GM12878 (cell line): ENCODE data around the gene KASH5. TPM values are rescaled to one million over a fixed set of nuclear protein-coding genes. Genes with fewer than 3 reads are reported as not detected.

ENCODE experiments used
- ATF7 ChIP-seq: fragments of 450-650 bp; IDR thresholded peaks from 2 replicates; pipeline ENCODE4 v1.6.1; 2016; ENCODE audit warnings: low read depth, mild to moderate bottlenecking
- DPF2 ChIP-seq: fragments of 450-650 bp; IDR thresholded peaks from 2 replicates; pipeline ENCODE4 v1.6.1; 2017; ENCODE audit warnings: mild to moderate bottlenecking
- EGR1 ChIP-seq, 2 experiments: IDR thresholded peaks; 1 replicate in 1 of 2; 2 replicates in 1 of 2; pipeline ENCODE4 v1.6.1; 2011 to 2012; ENCODE audit warnings: low read depth in 2 of 2, low read length in 2 of 2, borderline replicate concordance in 1 of 2, mild to moderate bottlenecking in 1 of 2, moderate library complexity in 1 of 2
- IRF4 ChIP-seq: IDR thresholded peaks from 2 replicates; pipeline ENCODE4 v1.6.1; 2011; ENCODE audit warnings: low read depth, low read length
- JUND ChIP-seq: IDR thresholded peaks from 2 replicates; pipeline ENCODE4 v1.6.1; 2012; ENCODE audit warnings: low read depth, mild to moderate bottlenecking, low read length, improper control_type of control experiment, moderate library complexity
- NRF1 ChIP-seq: conservative IDR thresholded peaks from 2 replicates; pipeline ENCODE4 v1.6.1; 2011; ENCODE audit warnings: mild to moderate bottlenecking, low read depth, low read length, improper control_type of control experiment
- RB1 ChIP-seq: fragments of 450-650 bp; formaldehyde crosslinking; IDR thresholded peaks from 2 replicates; pipeline ENCODE4 v1.6.1; 2017; ENCODE audit warnings: mild to moderate bottlenecking, borderline replicate concordance
- RCOR1 ChIP-seq: conservative IDR thresholded peaks from 2 replicates; pipeline ENCODE4 v1.6.1; 2012; ENCODE audit warnings: low read depth, low read length, improper control_type of control experiment
- SIN3A ChIP-seq: IDR thresholded peaks from 2 replicates; pipeline ENCODE4 v1.6.1; 2012; ENCODE audit warnings: low read depth, low read length, improper control_type of control experiment
- SIX5 ChIP-seq: IDR thresholded peaks from 2 replicates; pipeline ENCODE4 v1.6.1; 2011; ENCODE audit warnings: mild to moderate bottlenecking, low read depth, low read length, moderate library complexity; ENCODE audit not compliant: severe bottlenecking
- SMARCA5 ChIP-seq: fragments of 450-650 bp; IDR thresholded peaks from 2 replicates; pipeline ENCODE4 v1.6.1; 2017; ENCODE audit warnings: mild to moderate bottlenecking
- SPI1 ChIP-seq: IDR thresholded peaks from 2 replicates; pipeline ENCODE4 v1.6.1; 2011; ENCODE audit warnings: low read depth, mild to moderate bottlenecking, low read length, moderate library complexity, borderline replicate concordance; ENCODE audit not compliant: insufficient read depth
- STAT1 ChIP-seq: fragments of 450-650 bp; conservative IDR thresholded peaks from 2 replicates; pipeline ENCODE4 v1.6.1; 2014; ENCODE audit warnings: antibody characterized with exemption, mild to moderate bottlenecking
- TCF3 ChIP-seq: IDR thresholded peaks from 2 replicates; pipeline ENCODE4 v1.6.1; 2012; ENCODE audit warnings: low read depth, mild to moderate bottlenecking, low read length, borderline replicate concordance; ENCODE audit not compliant: insufficient read depth
- YY1 ChIP-seq: IDR thresholded peaks from 2 replicates; pipeline ENCODE4 v1.6.1; 2011; ENCODE audit warnings: low read depth, mild to moderate bottlenecking, low read length
- polyA plus RNA-seq, 11 experiments: library from polyadenylated mRNA; depleted of rRNA in 4 of 11; unstranded in 6 of 11; stranded (reverse) in 5 of 11; fragments of >200 nt; fragmentation: Nextera tagmentation in 4 of 11; fragmentation: Illumina TruSeq in 1 of 11; extraction: Ambion mirVana in 4 of 11; extraction: Trizol in 1 of 11; gene quantifications; 1 replicate in 1 of 11; 2 replicates in 10 of 11; pipeline versions ENCODE4 v1.2.1 to v1.2.3, GENCODE V29; 2011 to 2016; ENCODE audit warnings: inconsistent platforms in 2 of 11, missing spikeins in 2 of 11, low read depth in 1 of 11
- total RNA-seq, 4 experiments: library from RNA; depleted of rRNA in 3 of 4; stranded (reverse); fragments of >200 nt in 3 of 4; fragmentation: Illumina TruSeq in 1 of 4; extraction: Trizol in 1 of 4; gene quantifications; 2 replicates each; pipeline versions ENCODE4 v1.2.1 to v1.2.3, GENCODE V29; 2013 to 2021
- TF ChIP-seq, protein P1 (sequence below): IDR thresholded peaks from 2 replicates; pipeline ENCODE4 v1.6.1; 2012; ENCODE audit warnings: low read depth, low read length, improper control_type of control experiment
- TF ChIP-seq, protein P2 (sequence below): IDR thresholded peaks from 2 replicates; pipeline ENCODE4 v1.6.1; 2011; ENCODE audit warnings: low read depth, mild to moderate bottlenecking, low read length, moderate library complexity, borderline replicate concordance; ENCODE audit errors: extremely low read depth
- TF ChIP-seq, protein P3 (sequence below): fragments of 450-650 bp; formaldehyde crosslinking; IDR thresholded peaks from 2 replicates; pipeline ENCODE4 v1.4.0; 2022; ENCODE audit warnings: mild to moderate bottlenecking, moderate library complexity
- TF ChIP-seq, protein P4 (sequence below): fragments of 450-650 bp; formaldehyde crosslinking; IDR thresholded peaks from 2 replicates; pipeline ENCODE4 v1.5.0; 2022; ENCODE audit warnings: mild to moderate bottlenecking, missing genetic modification characterization

The KASH5 gene
- total and polyA plus RNA-seq, 10 of the 15 experiments (the other 5 are each of a cell fraction or from before 2014, with no cell fraction given), result 0.03 to 0.06 (median 0.05) TPM; not detected in 7

DNA sequence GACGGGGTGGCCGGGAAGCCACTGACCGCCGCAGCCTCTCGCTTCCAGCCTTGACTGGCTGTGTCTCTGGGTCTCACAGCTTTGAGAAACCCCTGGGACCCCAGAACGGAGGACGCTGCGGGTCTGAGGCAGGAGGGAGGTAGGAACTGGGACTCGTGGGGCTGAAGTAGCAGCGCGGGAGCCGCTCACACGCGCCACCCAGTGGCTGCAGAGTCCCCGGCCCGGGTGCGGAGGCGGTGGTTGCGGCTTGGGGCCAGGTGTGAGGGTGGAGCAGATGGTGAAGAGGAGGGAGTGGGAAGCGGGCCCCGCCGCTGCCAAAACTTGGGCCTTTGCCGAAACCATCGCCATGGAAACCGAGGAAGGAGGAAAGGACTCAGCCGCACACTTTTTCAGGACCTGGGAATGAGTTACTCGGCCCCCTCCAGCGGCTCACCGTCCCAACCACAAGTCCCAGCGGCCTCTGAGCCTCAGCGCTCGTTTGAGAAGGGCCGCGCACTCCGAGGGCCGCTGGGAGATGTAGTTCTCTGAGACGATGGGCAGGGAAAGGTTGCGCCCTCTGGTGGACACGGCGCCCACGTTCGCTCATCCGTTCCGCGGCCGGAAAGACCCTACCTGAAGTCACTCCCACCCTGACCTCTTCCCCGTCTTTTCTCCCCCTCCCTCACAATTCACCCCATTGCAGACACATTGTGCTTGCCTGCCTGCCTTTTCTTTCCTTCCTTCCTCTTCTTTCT is 55.5 kb downstream of the KASH5 start (continued):
- TF ChIP-seq STAT1 (0 out of 2 replicates have a peak, but pooled peaks have one; percentile 64), SMARCA5 (peak; percentile 82), YY1 (peak; percentile 65), RB1 (peak; percentile 61; the same call in 1 of the 2 replicates), TCF3 (peak; percentile 99), DPF2 (peak; percentile 94), JUND (no peak), NRF1 (no peak), SPI1 (peak; percentile 34; the same call in 1 of the 2 replicates), IRF4 (peak; percentile 69; the same call in 1 of the 2 replicates), SIN3A (peak; percentile 29; the same call in 1 of the 2 replicates), ATF7 (peak; percentile 37; the same call in 1 of the 2 replicates), SIX5 (peak; percentile 98), RCOR1 (no peak), EGR1 (IDR thresholded peaks at IDR 0.05; ENCODE audit: borderline replicate concordance in 1 of 2, low read depth in 2 of 2, low read length in 2 of 2) (peak; percentile 16 to 99)
- TF ChIP-seq, protein P1, sequence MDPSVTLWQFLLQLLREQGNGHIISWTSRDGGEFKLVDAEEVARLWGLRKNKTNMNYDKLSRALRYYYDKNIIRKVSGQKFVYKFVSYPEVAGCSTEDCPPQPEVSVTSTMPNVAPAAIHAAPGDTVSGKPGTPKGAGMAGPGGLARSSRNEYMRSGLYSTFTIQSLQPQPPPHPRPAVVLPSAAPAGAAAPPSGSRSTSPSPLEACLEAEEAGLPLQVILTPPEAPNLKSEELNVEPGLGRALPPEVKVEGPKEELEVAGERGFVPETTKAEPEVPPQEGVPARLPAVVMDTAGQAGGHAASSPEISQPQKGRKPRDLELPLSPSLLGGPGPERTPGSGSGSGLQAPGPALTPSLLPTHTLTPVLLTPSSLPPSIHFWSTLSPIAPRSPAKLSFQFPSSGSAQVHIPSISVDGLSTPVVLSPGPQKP, result peak; percentile 41; the same call in 1 of the 2 replicates
- TF ChIP-seq, protein P2, sequence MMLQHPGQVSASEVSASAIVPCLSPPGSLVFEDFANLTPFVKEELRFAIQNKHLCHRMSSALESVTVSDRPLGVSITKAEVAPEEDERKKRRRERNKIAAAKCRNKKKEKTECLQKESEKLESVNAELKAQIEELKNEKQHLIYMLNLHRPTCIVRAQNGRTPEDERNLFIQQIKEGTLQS, result peak; percentile 72; the same call in 1 of the 2 replicates
- TF ChIP-seq, protein P3, sequence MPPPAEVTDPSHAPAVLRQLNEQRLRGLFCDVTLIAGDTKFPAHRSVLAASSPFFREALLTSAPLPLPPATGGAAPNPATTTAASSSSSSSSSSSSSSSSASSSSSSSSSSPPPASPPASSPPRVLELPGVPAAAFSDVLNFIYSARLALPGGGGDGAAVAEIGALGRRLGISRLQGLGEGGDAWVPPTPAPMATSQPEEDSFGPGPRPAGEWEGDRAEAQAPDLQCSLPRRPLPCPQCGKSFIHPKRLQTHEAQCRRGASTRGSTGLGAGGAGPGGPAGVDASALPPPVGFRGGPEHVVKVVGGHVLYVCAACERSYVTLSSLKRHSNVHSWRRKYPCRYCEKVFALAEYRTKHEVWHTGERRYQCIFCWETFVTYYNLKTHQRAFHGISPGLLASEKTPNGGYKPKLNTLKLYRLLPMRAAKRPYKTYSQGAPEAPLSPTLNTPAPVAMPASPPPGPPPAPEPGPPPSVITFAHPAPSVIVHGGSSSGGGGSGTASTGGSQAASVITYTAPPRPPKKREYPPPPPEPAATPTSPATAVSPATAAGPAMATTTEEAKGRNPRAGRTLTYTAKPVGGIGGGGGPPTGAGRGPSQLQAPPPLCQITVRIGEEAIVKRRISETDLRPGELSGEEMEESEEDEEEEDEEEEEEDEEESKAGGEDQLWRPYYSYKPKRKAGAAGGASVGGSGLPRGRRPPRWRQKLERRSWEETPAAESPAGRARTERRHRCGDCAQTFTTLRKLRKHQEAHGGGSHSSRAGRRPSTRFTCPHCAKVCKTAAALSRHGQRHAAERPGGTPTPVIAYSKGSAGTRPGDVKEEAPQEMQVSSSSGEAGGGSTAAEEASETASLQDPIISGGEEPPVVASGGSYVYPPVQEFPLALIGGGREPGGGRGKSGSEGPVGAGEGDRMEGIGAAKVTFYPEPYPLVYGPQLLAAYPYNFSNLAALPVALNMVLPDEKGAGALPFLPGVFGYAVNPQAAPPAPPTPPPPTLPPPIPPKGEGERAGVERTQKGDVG, result no peak
- TF ChIP-seq, protein P4, sequence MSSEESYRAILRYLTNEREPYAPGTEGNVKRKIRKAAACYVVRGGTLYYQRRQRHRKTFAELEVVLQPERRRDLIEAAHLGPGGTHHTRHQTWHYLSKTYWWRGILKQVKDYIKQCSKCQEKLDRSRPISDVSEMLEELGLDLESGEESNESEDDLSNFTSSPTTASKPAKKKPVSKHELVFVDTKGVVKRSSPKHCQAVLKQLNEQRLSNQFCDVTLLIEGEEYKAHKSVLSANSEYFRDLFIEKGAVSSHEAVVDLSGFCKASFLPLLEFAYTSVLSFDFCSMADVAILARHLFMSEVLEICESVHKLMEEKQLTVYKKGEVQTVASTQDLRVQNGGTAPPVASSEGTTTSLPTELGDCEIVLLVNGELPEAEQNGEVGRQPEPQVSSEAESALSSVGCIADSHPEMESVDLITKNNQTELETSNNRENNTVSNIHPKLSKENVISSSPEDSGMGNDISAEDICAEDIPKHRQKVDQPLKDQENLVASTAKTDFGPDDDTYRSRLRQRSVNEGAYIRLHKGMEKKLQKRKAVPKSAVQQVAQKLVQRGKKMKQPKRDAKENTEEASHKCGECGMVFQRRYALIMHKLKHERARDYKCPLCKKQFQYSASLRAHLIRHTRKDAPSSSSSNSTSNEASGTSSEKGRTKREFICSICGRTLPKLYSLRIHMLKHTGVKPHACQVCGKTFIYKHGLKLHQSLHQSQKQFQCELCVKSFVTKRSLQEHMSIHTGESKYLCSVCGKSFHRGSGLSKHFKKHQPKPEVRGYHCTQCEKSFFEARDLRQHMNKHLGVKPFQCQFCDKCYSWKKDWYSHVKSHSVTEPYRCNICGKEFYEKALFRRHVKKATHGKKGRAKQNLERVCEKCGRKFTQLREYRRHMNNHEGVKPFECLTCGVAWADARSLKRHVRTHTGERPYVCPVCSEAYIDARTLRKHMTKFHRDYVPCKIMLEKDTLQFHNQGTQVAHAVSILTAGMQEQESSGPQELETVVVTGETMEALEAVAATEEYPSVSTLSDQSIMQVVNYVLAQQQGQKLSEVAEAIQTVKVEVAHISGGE (CRISPR knock-in tag), result no peak
